ENCODE data around the gene TUBB4B.

Gene TUBB4B

DNA sequence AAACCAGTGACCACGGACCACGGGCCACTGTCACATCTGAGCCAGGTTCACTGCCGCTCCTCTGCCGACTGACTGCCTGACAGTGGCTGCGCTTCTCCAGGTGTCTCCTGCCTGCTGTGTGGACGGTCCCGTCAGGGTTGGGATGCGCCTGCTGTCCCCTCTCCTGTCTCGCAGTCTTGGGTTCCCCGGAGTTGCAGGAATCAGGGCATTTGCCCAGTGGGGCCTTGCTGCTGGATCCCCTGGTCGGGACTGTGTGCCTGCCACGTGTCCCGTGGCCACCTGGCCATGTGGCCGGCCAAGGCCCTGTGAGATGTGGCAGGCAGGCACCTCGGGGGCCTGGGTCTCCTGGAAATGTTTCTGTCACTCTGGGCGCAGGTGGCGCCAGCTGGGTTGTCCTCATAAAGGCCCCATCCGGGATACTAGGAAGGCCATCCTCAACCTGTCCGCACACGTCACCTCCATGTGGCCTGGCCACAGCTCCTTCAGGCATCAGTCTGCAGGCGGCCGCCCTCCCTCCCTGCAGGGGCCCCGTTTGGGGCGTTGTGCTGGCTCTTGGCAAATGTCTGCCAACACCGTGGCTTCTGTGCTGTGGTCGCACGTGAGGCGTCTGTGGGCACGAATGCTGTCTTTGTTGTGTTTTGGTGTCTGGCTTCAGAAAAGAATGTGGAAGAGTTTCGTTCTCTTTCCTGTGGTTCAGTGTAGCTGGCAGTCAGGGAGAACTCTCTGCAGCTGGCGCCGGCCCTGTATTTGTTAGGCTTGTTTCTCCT lies 30.0 kb downstream of the TUBB4B start:
- no peak for DNase-seq (ENCODE audit: low read depth, low spot score)

DNA sequence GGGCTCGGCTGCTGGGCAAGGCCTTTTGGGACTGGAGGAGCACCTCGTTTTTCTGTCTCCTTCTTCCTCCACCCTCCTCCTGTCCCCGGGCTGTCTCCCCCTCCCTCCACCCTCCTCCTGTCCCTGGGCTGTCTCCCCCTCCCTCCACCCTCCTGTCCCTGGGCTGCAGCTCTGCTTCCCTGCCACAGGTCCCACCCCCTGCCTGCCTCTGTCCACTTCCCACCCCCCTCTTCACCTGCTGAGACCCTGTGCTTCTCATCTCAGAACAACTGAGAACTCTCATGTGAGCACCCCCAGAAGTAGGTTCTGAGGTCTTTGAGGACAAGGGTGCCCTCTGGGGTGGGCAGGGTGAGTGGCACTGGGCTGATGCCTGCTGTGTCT lies 30.6 kb downstream of the TUBB4B start:
- DNase-seq (ENCODE audit: low read depth, low spot score): no peak

DNA sequence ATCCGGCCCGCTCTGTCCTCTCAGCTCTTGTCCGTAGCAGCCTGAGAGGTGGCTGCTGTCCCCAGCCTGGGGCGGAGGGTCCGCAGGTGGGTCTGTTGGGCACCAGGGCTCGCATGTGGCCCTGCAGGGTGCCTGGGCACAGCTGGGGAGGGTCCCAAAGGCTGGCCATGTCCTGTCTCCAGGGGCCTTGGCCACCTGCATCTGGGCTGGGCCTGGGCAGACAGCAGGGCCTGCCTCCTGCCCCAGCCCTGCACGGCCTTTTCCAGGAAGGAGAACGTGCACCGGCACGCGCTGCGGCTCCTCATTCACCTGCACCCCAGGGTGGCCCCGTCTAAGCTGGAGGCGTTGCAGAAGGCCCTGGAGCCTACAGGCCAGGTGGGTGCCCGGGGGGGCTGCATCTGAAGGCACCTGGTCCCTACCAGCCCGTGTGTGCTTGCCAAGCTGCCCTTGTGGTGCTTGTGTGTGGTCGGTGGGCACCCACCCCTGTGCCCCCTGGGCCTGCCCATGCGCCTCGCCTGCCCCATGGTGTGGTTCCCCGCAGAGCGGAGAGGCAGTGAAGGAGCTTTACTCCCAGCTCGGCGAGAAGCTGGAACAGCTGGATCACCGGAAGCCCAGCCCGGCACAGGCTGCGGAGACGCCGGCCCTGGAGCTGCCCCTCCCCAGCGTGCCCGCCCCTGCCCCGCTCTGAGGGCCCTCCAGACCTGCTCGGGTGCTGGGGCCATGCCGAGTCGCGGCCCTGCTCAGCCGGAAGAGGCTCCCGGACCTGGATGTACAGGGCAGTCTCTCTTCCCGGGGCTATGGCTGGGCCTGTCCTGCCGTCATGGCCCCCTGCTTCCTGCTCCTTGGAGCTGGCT lies 31.4 kb downstream of the TUBB4B start:
- DNase-seq (ENCODE audit: low read depth, low spot score): no peak

DNA sequence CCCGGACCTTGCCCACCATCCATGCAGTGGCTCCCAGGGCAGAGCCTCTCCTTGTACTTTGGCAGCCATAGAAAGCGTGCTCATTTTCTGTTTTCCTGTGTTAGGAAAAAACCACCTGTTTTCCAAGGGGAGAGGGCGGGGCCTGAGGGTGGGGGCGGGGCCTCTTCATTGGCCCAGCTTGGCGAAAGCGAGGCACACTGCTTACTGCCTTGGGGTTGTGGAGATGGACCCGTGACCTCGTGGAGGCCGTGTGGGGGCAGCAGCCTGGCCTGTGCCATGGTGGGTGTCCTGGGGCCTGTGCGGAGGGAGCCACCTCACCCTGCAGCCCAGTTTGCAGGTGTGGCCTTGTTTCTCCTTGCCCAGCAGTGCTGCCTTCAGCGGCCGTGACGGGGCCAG lies 32.0 kb downstream of the TUBB4B start:
- no peak for DNase-seq (ENCODE audit: low read depth, low spot score)

DNA sequence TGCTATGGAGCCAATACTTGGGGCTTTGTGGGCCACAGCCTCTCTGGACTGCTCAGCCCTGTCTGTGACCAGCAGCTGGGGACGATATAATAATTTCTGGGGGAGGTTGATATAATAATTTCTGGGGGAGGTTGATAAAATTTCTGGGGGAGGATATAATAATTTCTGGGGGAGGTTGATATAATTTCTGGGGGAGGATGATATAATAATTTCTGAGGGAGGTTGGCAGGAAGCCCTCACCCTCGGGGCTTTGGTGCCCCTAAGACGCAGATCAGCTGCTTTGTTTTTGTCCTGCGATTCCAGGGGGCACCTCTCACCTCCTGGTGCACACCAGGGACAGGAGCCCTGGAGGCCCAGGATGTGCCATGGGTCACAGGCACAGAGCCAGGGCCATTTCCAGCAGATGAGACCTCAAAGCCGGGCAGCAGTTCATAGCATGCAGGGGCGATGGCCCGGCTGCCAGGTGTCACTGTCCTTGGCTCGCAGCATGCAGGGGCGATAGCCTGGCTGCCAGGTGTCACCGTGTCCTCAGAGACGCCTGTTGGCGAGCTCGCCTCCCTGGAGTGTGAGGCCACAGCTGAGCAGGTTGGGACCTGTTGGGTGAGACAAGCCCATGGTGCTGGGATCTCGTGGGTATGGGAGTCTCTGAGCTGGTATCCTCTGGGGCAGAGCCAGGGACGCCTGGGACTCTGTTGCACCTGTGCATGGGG lies 32.7 kb downstream of the TUBB4B start:
- no peak for DNase-seq (ENCODE audit: low read depth, low spot score)

DNA sequence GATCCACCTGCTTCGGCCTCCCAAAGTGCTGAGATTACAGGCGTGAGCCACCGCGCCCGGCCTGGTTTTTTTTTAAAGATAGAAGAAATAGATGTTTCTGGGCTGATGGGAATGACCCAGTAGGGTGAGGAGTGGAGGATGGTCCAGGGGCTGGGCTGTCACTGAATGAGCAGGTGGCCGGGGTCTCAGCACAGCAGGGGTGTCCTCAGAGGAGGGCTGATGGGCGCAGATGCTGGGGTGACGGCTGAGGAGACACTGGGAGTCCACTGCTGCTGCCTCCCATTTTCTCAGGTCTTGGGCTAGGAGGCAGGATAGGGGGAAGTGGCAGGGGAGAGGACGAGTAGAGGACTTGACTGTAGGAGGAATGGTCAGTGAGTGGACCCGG lies 34.1 kb downstream of the TUBB4B start:
- no peak for DNase-seq (ENCODE audit: low read depth, low spot score)

DNA sequence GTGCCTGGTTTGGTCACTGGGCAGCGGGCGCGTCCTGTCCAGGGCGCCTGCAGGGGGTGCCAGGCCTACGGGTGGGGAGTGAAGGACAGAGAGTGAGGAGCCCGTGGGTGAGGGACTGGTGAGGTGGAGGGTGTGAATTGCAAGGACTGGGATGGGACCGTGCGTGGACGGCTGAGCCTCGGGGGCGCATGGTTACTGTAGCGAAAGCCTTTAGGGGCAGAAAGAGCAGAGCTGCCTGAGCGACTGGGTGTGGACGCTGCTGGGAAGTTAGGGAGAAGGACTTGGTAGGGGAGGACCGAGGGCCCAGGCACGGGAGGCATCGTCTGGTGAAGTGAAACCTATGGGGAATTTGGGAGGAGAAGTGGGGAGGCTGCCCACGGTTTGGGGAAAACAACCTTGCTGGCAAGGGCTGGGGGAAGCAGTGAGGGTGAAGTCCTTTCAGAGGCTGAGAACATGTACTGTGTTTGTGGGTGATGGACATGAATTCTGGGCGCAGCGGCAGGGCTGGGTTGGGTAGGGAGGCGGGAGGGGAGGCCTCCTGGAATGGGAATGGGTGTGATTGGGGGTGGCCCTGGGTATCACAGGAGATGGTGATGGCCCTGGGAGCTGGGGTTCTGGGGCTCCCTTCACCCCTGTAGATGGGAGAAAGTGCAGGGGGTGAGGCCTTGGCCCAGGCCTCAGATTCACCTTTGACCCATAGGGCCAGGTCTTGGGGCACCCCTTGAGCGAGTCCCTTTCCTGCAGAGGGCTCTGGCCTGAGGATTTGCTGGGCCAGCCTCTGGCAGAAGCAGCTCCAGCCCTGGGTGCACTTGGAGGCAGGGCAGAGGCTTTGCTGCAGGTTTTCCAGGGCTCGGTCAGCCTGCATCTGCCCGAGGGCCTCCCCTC lies 34.7 kb downstream of the TUBB4B start:
- DNase-seq (ENCODE audit: low read depth, low spot score): no peak

DNA sequence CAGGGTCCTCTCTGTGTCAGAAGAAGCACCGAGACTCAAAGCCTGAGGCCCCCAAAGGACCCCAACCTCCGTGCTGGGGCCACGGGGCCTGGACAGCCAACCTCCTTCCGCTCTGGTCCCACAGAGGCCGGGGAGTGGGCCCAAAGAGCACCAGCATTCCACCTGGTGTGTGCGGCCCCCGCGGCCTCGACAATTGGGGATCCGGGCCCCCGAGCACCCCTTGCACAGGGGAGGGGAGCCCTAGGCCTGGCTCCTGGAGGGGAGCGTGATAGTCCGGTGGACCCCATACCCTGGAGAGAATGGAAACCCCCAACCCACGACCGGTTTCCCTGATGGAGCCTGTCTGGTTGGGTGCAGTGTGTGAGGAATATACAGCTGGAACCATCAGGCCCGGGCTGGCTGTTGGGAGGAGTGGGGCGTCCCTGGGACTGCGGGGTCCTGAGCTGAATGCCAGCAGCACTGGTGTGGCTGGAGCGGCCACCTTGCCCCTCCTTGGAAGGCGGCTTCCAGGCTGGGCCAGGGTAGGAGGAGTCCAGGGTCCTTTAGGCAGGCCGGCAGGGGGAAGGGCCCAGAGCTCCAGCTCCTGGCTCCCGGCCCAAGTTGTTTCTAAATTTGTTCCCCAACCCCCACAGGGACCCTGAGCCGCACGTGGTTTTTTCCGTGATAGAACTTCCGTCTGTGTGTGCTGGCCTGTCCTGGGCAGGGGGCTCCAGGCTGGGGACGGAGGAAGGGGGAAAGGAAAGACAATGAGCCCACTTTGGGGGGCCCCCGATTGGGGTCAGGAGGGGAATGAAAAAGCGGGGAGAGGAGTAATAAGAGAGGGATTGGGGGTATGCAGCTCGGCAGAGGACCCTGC lies 35.6 kb downstream of the TUBB4B start:
- no peak for DNase-seq (ENCODE audit: low read depth, low spot score)

DNA sequence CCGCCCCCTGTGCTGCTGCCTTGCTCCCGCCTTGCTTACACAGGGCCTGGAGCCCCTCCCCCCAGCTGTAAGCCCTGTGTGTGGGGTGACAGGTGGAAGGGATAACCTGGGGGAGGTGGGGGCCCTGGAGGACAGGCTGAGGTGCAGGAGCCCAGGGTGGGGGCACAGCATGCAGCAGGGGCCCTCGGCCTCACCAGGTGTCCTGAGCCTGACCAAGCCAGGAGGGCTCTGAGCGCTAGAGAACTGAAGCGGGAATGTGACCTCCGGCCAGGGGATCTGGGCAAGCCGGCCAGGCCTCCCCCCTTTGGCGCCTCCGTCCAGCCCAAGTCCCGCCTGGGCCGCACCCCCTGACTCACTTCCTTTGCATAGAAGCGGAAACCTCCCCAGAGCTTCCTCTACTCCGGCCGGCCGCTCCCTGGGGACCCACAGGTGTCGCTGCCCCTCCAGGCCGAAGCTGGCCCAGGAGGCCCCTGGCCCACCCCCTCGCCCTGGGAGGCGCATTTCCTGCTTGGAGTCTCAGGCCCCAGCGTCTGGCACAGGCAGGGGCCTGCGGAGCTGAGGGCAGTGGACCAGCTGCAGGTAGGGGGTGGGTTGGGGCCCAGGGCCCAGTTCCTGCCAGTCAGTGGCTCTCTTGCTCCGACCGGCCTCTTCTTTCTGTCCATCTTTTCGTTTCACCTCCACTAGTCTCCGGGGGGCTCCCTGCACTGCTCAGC lies 36.4 kb downstream of the TUBB4B start, which contains the start of gene TOR4A:
Gene TOR4A (plus strand): TSS at position 398 of the 713 bp plus-strand sequence. CDS start 964 bp downstream, outside the sequence.
- no peak for DNase-seq (ENCODE audit: low read depth, low spot score)

DNA sequence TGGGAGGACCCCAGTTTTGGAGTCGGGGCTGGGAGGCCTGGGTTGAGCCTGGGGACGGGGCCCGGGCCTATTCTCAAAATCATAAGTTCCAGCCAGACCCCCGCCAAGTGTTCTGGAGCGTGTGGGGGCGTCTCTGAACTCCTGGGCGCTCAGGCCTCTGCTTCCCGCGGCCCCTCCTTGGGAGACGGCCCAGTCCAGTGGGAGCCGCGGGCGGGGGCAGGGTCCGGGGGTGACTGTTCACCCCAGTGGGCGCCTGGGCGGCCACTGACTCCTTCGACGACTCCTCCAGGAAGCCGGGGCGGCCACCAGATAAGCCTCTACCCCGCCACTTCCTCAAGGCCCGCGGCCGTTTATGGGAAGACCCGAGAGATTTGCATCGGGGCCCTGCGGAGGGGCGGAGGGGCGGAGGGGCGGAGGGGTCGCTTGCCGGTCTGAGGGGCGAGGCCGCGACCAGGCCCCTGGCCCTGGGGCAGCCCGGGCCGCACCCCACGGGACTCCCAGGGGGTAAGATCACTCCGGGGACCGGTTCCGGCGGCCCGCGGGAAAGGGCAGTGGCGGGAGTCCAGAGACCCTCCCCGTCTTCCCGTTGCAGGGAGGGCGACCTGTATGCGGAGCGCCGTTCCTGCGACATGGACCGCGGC lies 37.1 kb downstream of the TUBB4B start:
- DNase-seq (ENCODE audit: low read depth, low spot score): no peak

DNA sequence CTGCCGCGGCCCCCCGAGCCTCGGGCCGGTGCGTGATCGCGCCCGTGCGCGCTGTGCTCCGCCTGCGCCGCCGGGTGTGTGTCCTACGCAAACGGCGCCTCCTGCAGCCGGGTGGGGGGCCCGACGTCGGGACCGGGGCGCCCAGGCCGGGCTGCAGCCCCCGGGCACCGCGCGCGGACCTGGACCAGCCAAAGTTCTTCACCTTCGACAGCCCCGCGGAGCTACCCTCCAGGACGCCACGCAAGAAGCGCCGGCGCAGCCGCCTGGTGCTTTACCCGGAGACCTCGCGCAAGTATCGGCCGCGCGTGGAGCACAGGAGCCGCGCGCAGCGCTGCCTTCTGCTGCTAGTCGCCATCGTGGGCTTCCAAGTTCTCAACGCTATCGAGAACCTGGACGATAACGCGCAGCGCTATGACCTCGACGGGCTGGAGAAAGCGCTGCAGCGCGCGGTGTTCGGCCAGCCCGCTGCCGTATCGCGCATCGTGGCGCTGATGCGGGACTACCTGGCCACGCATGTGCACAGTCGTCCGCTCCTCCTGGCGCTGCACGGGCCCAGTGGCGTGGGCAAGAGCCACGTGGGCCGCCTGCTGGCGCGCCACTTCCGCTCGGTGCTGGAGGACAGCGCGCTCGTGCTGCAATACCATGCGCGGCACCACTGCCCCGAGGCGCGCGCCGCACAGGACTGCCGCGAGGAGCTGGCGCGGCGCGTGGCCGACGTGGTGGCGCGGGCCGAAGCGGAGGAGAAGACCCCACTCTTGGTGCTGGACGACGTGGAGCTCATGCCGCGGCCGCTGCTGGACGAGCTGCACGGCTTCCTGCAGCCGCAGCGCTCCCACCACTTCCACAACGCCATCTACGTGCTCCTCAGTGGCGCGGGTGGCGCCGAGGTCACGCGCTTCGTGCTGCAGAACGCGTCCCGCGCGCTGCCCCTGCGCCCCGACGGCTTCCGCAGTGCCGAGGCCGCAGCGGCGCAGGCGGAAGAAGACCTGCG lies 37.9 kb downstream of the TUBB4B start:
- DNase-seq (ENCODE audit: low read depth, low spot score): no peak

DNA sequence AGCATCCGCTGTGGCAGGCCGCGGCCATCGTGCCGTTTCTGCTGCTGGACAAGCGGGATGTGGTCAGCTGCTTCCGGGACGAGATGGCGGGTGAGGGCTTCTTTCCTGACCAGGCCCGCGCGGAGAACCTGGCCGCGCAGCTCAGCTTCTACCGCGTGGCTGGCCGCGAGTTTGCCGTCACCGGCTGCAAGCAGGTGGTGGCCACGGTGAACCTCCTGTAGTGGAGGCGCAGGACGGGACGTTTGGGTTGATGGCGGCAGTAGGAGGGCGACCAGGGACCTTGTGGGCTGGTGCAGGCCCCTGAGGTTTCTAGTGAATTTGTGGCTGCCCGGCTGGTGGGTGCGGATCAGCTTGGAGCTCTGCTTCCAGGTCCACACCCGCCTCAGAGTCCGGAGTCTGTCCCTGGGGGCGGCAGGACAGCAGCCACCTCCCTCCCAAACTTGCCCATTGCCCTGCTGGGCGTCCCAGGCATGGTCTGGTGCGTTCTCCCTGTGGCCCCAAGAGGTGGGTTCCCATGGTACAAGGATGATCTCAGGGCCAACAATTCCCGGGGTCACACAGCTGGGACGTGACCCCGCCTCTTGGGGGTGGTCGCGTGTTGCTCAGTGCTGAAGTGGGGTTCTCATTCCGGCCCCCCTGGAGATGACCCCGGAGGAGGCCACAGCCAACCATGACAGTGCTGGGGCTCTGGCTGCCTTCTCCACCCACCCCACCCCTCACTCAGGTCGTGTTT lies 38.8 kb downstream of the TUBB4B start:
- no peak for DNase-seq (ENCODE audit: low read depth, low spot score)

DNA sequence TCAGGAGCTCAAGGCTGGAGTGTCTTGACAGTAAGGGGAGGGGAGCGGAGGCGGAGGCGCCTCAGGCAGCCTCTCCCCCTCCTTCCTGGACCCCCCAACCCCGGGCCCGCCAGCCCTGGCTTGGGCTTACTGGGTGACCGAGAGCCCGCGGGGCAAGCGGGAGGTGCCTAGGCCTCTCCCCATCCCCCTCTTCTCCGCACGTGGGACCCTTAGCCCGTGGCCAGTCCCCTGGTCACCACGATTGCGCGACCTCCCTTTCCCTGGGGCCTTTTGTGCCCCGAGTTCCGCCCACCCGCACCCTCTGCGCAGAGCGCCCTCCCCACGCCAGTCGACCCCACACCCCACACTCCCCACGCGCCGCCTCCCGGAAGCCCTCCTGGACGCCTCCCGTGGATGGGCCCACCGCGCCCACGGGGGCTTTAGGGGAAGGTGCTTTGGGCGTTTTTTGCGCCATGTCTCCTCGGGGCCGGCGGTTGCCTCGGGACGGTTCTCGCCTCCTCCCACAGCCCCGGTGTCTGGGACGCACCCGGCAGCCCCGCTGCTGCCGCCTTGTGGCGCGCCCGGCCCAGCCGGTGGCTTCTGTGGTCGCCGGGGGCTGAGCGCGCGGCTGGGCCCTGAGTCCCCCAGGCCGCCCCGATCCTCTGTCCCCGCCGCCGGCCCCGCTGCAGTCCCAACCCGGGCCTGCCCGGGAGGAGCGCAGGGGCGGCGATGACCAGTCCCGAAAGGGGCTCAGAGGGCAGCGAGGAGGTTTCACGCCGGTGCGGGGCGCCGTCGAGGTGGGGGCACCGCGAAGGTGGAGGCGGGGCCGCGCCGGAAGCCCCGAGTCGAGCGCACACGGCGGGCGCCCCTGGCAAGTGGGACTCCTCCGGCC lies 39.6 kb downstream of the TUBB4B start:
- DNase-seq (ENCODE audit: low read depth, low spot score): no peak

DNA sequence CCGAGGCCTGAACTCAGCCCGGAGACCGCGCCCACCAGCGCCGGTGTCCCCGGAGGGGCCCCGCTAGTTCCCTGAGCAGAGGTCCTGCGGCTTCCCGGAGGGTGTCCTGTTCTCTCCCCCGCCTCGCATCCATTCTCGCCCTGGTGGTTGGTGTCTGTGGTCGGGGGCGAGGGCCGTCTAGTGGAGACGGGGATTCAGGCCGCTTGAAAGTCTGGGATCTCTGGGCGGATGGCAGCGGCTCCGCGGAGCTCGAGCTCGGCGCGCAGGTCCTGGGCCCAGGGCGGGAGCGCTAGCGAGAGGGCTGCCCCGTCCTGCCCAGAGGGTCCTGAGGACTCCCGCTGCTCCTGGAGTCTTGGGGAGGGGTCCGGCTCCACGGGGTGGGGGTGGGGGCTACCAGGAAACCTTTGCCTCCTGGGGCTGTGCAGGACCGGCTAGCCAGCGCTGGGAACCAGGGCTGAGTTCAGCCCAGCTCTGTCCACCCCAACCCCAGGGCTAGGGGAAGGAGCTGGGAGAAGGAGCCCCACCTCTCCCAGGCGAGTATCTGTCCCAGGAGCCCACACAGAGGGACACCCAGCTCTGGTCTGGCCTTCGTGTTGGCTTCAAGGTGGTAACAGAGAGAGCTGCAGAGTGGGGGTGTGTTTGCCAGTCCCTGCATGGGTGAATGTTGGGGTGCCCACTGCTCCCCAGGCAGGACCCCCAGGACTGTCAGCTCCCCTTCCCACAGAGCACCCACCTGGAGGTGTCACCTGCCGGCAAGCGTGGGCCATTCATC lies 40.4 kb downstream of the TUBB4B start:
- no peak for DNase-seq (ENCODE audit: low read depth, low spot score)

DNA sequence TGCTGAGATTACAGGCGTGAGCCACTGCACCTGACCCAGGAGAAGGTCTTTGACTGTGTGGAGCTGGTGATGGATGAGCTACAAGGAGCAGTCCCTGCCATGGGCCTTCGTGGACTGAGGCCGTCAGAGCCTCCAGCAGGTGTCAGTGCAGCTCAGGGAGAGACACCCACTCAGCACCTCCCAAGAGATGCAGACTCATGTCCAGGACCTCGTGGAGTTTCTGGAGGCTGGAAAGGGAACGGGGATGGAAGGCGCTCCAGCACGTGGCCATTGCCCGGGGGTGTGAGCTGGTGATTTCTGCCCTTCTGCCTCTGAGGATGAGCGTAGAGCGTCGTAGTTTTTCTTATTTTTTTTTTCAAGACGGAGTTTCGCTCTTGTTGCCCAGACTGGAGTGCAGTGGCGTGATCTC lies 45.9 kb downstream of the TUBB4B start:
- no peak for DNase-seq (ENCODE audit: low read depth, low spot score)

DNA sequence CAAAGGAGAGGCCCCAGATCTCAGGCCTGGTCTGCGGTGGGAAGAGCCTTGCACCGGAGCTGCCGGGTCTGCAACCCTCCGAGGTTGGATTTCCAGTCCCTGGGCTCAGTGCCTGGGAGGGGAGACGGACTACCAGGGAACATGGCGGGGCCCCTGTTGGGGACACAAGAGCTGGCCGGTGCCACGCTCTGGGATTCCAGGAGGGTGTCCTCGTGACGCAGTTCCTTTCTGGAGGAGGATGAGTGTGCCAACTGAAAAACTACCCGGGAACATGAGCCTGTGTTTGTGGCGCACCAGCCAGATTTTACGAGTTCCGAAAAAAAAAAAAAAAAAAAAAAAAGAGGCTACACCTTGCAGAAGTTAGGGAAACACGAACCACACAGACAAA lies 52.0 kb downstream of the TUBB4B start:
- DNase-seq (ENCODE audit: low read depth, low spot score): no peak
